HFFc6 (cell line): ENCODE measurements around the gene ELMO1. TPM values are rescaled to one million over a fixed set of nuclear protein-coding genes. Genes with fewer than 3 reads are reported as not detected.
"Not testable (repeated sequence)": the region's sequence is repeated elsewhere in the genome, so short reads cannot be mapped to it uniquely, and the experiment has no call there.

Experiments used
- DNase-seq: peaks from one replicate; pipeline ENCODE4 v3.0.0-alpha.2; 2018
- H3K27ac Mint-ChIP-seq: 2 replicates; pipeline ENCODE4 v1.8.0; 2020; ENCODE audit warnings: mild to moderate bottlenecking, mixed read lengths
- H3K27me3 Mint-ChIP-seq: 2 replicates; pipeline ENCODE4 v1.8.0; 2021; ENCODE audit warnings: mild to moderate bottlenecking, moderate library complexity, mixed read lengths; ENCODE audit not compliant: insufficient read depth
- H3K36me3 Mint-ChIP-seq: 2 replicates; pipeline ENCODE4 v1.8.0; 2021; ENCODE audit warnings: low read depth, mixed read lengths
- H3K4me1 Mint-ChIP-seq: 2 replicates; pipeline ENCODE4 v1.8.0; 2020; ENCODE audit warnings: low read depth, mixed read lengths
- H3K4me3 Mint-ChIP-seq: 2 replicates; pipeline ENCODE4 v1.8.0; 2020; ENCODE audit warnings: mild to moderate bottlenecking, moderate library complexity, mixed read lengths
- H3K9me3 Mint-ChIP-seq: 2 replicates; pipeline ENCODE4 v1.8.0; 2020; ENCODE audit warnings: mild to moderate bottlenecking, mixed read lengths
- total RNA-seq, 6 experiments: library from RNA; stranded (reverse); fragmentation: NEBNext Ultra II Directional; extraction: Animal tissue kit (Norgen Biotek cat#: 25700); gene quantifications; 2 replicates in 1 of 6; 3 replicates in 5 of 6; pipeline ENCODE4 v1.2.3, GENCODE V29; 2021
- TF ChIP-seq, protein P1 (sequence below): fragments of 200-600 bp; sonication (generic); IDR thresholded peaks from 2 replicates; pipeline ENCODE4 v1.5.0; 2021; ENCODE audit warnings: antibody characterized with exemption, mild to moderate bottlenecking

Gene ELMO1
- total RNA-seq, 6 experiments from 2014 or later: not detected

GRCh38 chr7:37144423-37144822, 304.2 kb downstream of the ELMO1 start:
- no peak overlapping the region for H3K4me3 Mint-ChIP-seq
- no peaks in the 10 kb centered on the region for H3K27me3 Mint-ChIP-seq
- TF ChIP-seq, protein P1, sequence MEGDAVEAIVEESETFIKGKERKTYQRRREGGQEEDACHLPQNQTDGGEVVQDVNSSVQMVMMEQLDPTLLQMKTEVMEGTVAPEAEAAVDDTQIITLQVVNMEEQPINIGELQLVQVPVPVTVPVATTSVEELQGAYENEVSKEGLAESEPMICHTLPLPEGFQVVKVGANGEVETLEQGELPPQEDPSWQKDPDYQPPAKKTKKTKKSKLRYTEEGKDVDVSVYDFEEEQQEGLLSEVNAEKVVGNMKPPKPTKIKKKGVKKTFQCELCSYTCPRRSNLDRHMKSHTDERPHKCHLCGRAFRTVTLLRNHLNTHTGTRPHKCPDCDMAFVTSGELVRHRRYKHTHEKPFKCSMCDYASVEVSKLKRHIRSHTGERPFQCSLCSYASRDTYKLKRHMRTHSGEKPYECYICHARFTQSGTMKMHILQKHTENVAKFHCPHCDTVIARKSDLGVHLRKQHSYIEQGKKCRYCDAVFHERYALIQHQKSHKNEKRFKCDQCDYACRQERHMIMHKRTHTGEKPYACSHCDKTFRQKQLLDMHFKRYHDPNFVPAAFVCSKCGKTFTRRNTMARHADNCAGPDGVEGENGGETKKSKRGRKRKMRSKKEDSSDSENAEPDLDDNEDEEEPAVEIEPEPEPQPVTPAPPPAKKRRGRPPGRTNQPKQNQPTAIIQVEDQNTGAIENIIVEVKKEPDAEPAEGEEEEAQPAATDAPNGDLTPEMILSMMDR: no peak
- DNase-seq: no peak
- peaks cover 25% of the 10 kb centered on the region for H3K9me3 Mint-ChIP-seq
- no peak overlapping the region for H3K27ac Mint-ChIP-seq
- H3K36me3 Mint-ChIP-seq: peaks cover 4% of the 10 kb centered on the region; the same call in 1 of the 2 replicates
- H3K4me1 Mint-ChIP-seq: no peaks in the 10 kb centered on the region

GRCh38 chr7:37142958-37143357, 305.7 kb downstream of the ELMO1 start:
- DNase-seq: no peak
- Mint-ChIP-seq H3K27ac (no peak overlapping the region), H3K36me3 (peaks cover 5% of the 10 kb centered on the region; the same call in 1 of the 2 replicates), H3K4me3 (no peak overlapping the region), H3K4me1 (no peaks in the 10 kb centered on the region), H3K9me3 (peaks cover 17% of the 10 kb centered on the region), H3K27me3 (no peaks in the 10 kb centered on the region)
- TF ChIP-seq, protein P1: no peak

DNA sequence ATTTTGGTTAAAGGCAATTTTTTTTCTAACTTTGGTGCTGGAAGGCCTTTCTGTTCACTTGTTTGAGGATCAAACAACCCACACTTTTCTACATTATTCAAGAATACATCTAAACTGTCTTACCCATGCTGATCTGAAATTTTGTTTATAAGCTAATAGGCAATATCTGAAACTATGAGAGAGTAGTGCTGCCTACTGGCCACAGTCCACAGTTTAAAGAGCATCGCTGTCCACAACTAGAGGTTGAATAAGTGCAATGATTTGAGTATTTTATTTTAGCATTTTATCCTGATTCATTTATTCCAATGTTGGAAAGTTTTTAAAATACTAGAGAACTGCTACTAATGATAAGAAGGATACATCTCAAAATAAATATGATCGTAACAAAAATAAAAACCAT, 306.9 kb downstream of the ELMO1 start:
- H3K27ac Mint-ChIP-seq: no peak overlapping the region
- H3K27me3 Mint-ChIP-seq: no peaks in the 10 kb centered on the region
- TF ChIP-seq, protein P1: no peak
- H3K4me3 Mint-ChIP-seq: no peak overlapping the region
- peaks cover 17% of the 10 kb centered on the region for H3K9me3 Mint-ChIP-seq
- DNase-seq: no peak
- H3K4me1 Mint-ChIP-seq: no peaks in the 10 kb centered on the region
- H3K36me3 Mint-ChIP-seq: peaks cover 5% of the 10 kb centered on the region; the same call in 1 of the 2 replicates

- H3K27me3 Mint-ChIP-seq, H3K36me3 Mint-ChIP-seq, H3K4me3 Mint-ChIP-seq, H3K27ac Mint-ChIP-seq, DNase-seq, H3K4me1 Mint-ChIP-seq: not testable (repeated sequence)
- H3K9me3 Mint-ChIP-seq: peaks cover 52% of the 10 kb centered on the region
Observed at GRCh38 chr7:37133902-37134301, 314.8 kb downstream of the ELMO1 start.

DNA sequence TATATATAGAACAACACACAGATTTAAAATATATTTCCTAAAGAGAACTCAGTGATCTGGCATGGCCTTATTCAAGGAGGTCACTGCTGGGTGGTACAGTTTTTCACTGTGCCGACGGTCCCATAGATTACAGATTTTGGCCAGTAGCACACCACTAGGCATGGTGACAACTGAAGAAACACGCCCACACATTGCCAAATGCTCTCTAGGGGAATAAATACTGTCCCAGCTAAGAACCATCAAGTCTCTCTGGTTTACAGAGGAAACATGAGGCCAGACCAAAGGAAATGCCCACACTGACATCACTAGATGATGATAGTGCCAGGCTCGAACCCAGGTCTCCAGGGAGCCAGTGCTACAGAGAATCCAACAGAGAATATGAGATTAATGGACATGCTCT, 316.8 kb downstream of the ELMO1 start:
- Mint-ChIP-seq H3K4me3 (no peak overlapping the region), H3K4me1 (no peaks in the 10 kb centered on the region), H3K9me3 (peaks cover 59% of the 10 kb centered on the region), H3K27me3 (peaks cover 2% of the 10 kb centered on the region), H3K36me3 (0 out of 2 replicates have a peak, but pooled peaks cover 4% of the 10 kb centered on the region), H3K27ac (no peak overlapping the region)
- TF ChIP-seq, protein P1: no peak
- no peak for DNase-seq

GRCh38 chr7:37129035-37129425, 319.6 kb downstream of the ELMO1 start:
- H3K4me1 Mint-ChIP-seq: no peaks in the 10 kb centered on the region
- H3K27ac Mint-ChIP-seq: no peak overlapping the region
- TF ChIP-seq, protein P1: no peak
- H3K9me3 Mint-ChIP-seq: peaks cover 39% of the 10 kb centered on the region
- no peak overlapping the region for H3K4me3 Mint-ChIP-seq
- H3K36me3 Mint-ChIP-seq: 0 out of 2 replicates have a peak, but pooled peaks cover 4% of the 10 kb centered on the region
- no peak for DNase-seq
- peaks cover 2% of the 10 kb centered on the region for H3K27me3 Mint-ChIP-seq
